K562 (cell line): ENCODE results near the gene MZB1. TPM values are rescaled to one million over a fixed set of nuclear protein-coding genes. Genes with fewer than 3 reads are reported as not detected.
A peak's percentile ranks its signal among the peaks of the same experiment; 100 is the strongest.

Experiments
- CBX3 ChIP-seq, 2 experiments: IDR thresholded peaks; 1 replicate in 1 of 2; 2 replicates in 1 of 2; pipeline ENCODE4 v1.6.1; 2012; ENCODE audit warnings: inconsistent platforms in 2 of 2, low read length in 2 of 2, borderline replicate concordance in 1 of 2, control low read depth in 1 of 2
- CTBP1 ChIP-seq: fragments of 450-650 bp; IDR thresholded peaks from 2 replicates; pipeline ENCODE4 v1.6.1; 2016; ENCODE audit warnings: borderline replicate concordance
- FOSL1 ChIP-seq: fragments of 200-800 bp; sonication (Bioruptor generic); conservative IDR thresholded peaks from 2 replicates; pipeline ENCODE4 v1.6.1; 2016; ENCODE audit warnings: missing genetic modification characterization, missing compliant biosample characterization
- HIVEP1 ChIP-seq: fragments of 250-450 bp; sonication (Bioruptor Pico); IDR thresholded peaks from 2 replicates; pipeline ENCODE4 v1.4.0; 2020; ENCODE audit warnings: mild to moderate bottlenecking
- KDM1A ChIP-seq, 2 experiments: fragments of 450-650 bp; IDR thresholded peaks; 2 replicates each; pipeline ENCODE4 v1.6.1; 2016; ENCODE audit warnings: mild to moderate bottlenecking in 2 of 2
- KHSRP ChIP-seq: fragments of 450-650 bp; IDR thresholded peaks from 2 replicates; pipeline ENCODE4 v1.6.1; 2017
- KLF6 ChIP-seq: fragments of 250-450 bp; sonication (Bioruptor Pico); IDR thresholded peaks from 2 replicates; pipeline ENCODE4 v1.4.0; 2020; ENCODE audit warnings: mild to moderate bottlenecking, moderate library complexity, borderline replicate concordance
- L3MBTL2 ChIP-seq: fragments of 450-650 bp; IDR thresholded peaks from 2 replicates; pipeline ENCODE4 v1.6.1; 2016; ENCODE audit warnings: mild to moderate bottlenecking, moderate library complexity
- NBN ChIP-seq: fragments of 450-650 bp; IDR thresholded peaks from 2 replicates; pipeline ENCODE4 v1.6.1; 2016; ENCODE audit warnings: low read depth, mild to moderate bottlenecking
- PHB ChIP-seq: fragments of 250-450 bp; sonication (Bioruptor Pico); IDR thresholded peaks from 2 replicates; pipeline ENCODE4 v1.5.0; 2021
- PHF20 ChIP-seq: fragments of 450-650 bp; IDR thresholded peaks from 2 replicates; pipeline ENCODE4 v1.6.1; 2018; ENCODE audit not compliant: partially characterized antibody
- REST ChIP-seq, 2 experiments: fragments of 450-650 bp; formaldehyde crosslinking in 1 of 2; IDR thresholded peaks; 2 replicates each; pipeline versions ENCODE4 v1.4.0 to v1.6.1; 2014 to 2020; ENCODE audit warnings: mild to moderate bottlenecking in 2 of 2, borderline replicate concordance in 1 of 2, low read depth in 1 of 2
- SETDB1 ChIP-seq: IDR thresholded peaks from one replicate; pipeline ENCODE4 v1.6.1; 2012; ENCODE audit warnings: low read length, control low read depth, inconsistent platforms
- THAP7 ChIP-seq: fragments of 250-450 bp; sonication (Bioruptor Pico); IDR thresholded peaks from 2 replicates; pipeline ENCODE4 v1.5.0; 2021
- ZBTB17 ChIP-seq: fragments of 450-650 bp; formaldehyde crosslinking; IDR thresholded peaks from 2 replicates; pipeline ENCODE4 v1.4.0; 2020; ENCODE audit warnings: mild to moderate bottlenecking
- ZBTB8A ChIP-seq: fragments of 450-650 bp; IDR thresholded peaks from 2 replicates; pipeline ENCODE4 v1.6.1; 2018; ENCODE audit warnings: mild to moderate bottlenecking, moderate library complexity; ENCODE audit not compliant: partially characterized antibody
- ZC3H8 ChIP-seq: fragments of 450-650 bp; IDR thresholded peaks from 2 replicates; pipeline ENCODE4 v1.6.1; 2017
- ZNF239 ChIP-seq: fragments of 250-450 bp; sonication (Bioruptor Pico); IDR thresholded peaks from 2 replicates; pipeline ENCODE4 v1.4.0; 2020; ENCODE audit warnings: mild to moderate bottlenecking
- polyA plus RNA-seq, 8 experiments: library from polyadenylated mRNA; depleted of rRNA in 4 of 8; stranded (reverse) in 5 of 8; unstranded in 3 of 8; fragments of >200 nt; fragmentation: Nextera tagmentation in 2 of 8; fragmentation: Illumina TruSeq in 1 of 8; extraction: Ambion mirVana in 2 of 8; extraction: Trizol in 1 of 8; gene quantifications; 2 replicates each; pipeline versions ENCODE4 v1.2.1 to v1.2.3, GENCODE V29; 2011 to 2014; ENCODE audit warnings: inconsistent platforms in 1 of 8, missing spikeins in 1 of 8
- total RNA-seq, 7 experiments: library from RNA; depleted of rRNA in 6 of 7; stranded (reverse); fragments of >200 nt in 6 of 7; fragmentation: Illumina TruSeq in 2 of 7; extraction: Trizol in 2 of 7; gene quantifications; 2 replicates each; pipeline versions ENCODE4 v1.2.1 to v1.2.3, GENCODE V29; 2011 to 2021; ENCODE audit warnings: low replicate concordance in 1 of 7
- TF ChIP-seq, protein P1 (sequence below): fragments of 250-450 bp; sonication (Bioruptor Pico); IDR thresholded peaks from 2 replicates; pipeline ENCODE4 v1.5.0; 2020; ENCODE audit warnings: mild to moderate bottlenecking

MZB1 gene
- total and polyA plus RNA-seq, 9 of the 15 experiments (the other 6 are each of a cell fraction or from before 2014, with no cell fraction given): 0.13 to 0.31 TPM; not detected in 7

- TF ChIP-seq REST (IDR thresholded peaks at IDR 0.05; ENCODE audit: borderline replicate concordance): peak; percentile 80
- no peak for TF ChIP-seq REST (CRISPR knock-in tag; IDR thresholded peaks at IDR 0.05; ENCODE audit: low read depth)
- TF ChIP-seq ZBTB17 (CRISPR knock-in tag): peak; percentile 88
- TF ChIP-seq ZBTB8A: no peak
- no peak for TF ChIP-seq KHSRP
- no peak for TF ChIP-seq ZC3H8
- no peak for TF ChIP-seq SETDB1
- 0 out of 2 replicates have a peak, but pooled peaks have one; percentile 36 for TF ChIP-seq FOSL1 (tag)
- TF ChIP-seq, protein P1, sequence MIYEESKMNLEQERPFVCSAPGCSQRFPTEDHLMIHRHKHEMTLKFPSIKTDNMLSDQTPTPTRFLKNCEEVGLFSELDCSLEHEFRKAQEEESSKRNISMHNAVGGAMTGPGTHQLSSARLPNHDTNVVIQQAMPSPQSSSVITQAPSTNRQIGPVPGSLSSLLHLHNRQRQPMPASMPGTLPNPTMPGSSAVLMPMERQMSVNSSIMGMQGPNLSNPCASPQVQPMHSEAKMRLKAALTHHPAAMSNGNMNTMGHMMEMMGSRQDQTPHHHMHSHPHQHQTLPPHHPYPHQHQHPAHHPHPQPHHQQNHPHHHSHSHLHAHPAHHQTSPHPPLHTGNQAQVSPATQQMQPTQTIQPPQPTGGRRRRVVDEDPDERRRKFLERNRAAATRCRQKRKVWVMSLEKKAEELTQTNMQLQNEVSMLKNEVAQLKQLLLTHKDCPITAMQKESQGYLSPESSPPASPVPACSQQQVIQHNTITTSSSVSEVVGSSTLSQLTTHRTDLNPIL (CRISPR knock-in tag): no peak
- TF ChIP-seq NBN: peak; percentile 66; the same call in 1 of the 2 replicates
- peak; percentile 46; the same call in 1 of the 2 replicates for TF ChIP-seq L3MBTL2
- TF ChIP-seq KLF6 (CRISPR knock-in tag): no peak
- no peak for TF ChIP-seq THAP7 (CRISPR knock-in tag)
- TF ChIP-seq CTBP1: peak; percentile 36; the same call in 1 of the 2 replicates
- TF ChIP-seq KDM1A (IDR thresholded peaks at IDR 0.05): no peak
- no peak for TF ChIP-seq PHF20
- TF ChIP-seq HIVEP1 (CRISPR knock-in tag): no peak
- TF ChIP-seq ZNF239 (CRISPR knock-in tag): no peak
- no peak for TF ChIP-seq PHB (CRISPR knock-in tag)
- TF ChIP-seq CBX3 (IDR thresholded peaks at IDR 0.05; ENCODE audit: borderline replicate concordance in 1 of 2, low read length in 2 of 2): no peak
These were observed 4.4 kb downstream of the MZB1 start (continued) for GRCh38 chr5:139385061-139386049.
